ENCODE measurements around the gene CALHM2. TPM values are rescaled to one million over a fixed set of nuclear protein-coding genes. Genes with fewer than 3 reads are reported as not detected.

Gene CALHM2
- total and polyA plus RNA-seq, 2 of the 13 experiments (the other 11 are each of a cell fraction or from before 2014, with no cell fraction given), result 0.15 TPM; not detected in 1

DNA sequence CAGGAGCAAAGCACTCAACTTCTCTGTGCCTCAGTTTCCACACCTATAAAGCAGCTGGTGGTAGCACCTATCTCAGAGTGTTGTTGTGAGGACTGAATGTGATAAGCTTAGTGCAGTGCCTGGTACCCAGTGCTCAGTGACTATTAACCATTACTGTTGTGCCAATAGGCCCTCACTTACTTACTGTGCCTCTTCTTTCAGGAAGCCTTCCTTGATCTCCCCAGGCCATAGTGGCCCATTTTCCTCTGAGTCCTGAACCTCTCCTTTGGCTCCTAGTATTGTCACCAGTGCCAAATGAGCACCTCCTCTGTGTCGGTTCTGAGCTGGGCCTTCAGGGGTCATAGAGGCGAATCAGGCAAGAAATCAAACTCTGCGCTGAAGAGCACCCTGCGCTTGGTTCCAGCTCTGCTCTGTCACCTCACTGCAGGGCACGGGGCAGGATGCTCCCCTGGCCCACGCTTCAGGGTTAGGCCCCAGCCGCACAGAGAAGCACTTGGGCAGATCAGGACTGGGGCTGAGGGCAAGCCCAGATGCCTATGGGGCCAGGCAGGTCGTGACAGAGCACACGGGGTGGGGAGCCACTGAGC is 4.0 kb upstream of the CALHM2 start (continued):
- TF ChIP-seq ZNF674 (CRISPR knock-in tag; IDR thresholded peaks at IDR 0.05; ENCODE audit: low read depth) (no peak), HDAC2 (CRISPR knock-in tag; IDR thresholded peaks at IDR 0.05) (no peak), TOE1 (CRISPR knock-in tag; IDR thresholded peaks at IDR 0.05) (no peak), ZNF205 (CRISPR knock-in tag; IDR thresholded peaks at IDR 0.05) (no peak), HCFC1 (IDR thresholded peaks at IDR 0.05; ENCODE audit: low read depth, low read length) (no peak), ZNF891 (CRISPR knock-in tag; IDR thresholded peaks at IDR 0.05) (no peak)
- TF ChIP-seq, protein P1, sequence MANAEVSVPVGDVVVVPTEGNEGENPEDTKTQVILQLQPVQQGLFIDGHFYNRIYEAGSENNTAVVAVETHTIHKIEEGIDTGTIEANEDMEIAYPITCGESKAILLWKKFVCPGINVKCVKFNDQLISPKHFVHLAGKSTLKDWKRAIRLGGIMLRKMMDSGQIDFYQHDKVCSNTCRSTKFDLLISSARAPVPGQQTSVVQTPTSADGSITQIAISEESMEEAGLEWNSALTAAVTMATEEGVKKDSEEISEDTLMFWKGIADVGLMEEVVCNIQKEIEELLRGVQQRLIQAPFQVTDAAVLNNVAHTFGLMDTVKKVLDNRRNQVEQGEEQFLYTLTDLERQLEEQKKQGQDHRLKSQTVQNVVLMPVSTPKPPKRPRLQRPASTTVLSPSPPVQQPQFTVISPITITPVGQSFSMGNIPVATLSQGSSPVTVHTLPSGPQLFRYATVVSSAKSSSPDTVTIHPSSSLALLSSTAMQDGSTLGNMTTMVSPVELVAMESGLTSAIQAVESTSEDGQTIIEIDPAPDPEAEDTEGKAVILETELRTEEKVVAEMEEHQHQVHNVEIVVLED (CRISPR knock-in tag; IDR thresholded peaks at IDR 0.05; ENCODE audit: borderline replicate concordance), result no peak
- TF ChIP-seq, protein P2, sequence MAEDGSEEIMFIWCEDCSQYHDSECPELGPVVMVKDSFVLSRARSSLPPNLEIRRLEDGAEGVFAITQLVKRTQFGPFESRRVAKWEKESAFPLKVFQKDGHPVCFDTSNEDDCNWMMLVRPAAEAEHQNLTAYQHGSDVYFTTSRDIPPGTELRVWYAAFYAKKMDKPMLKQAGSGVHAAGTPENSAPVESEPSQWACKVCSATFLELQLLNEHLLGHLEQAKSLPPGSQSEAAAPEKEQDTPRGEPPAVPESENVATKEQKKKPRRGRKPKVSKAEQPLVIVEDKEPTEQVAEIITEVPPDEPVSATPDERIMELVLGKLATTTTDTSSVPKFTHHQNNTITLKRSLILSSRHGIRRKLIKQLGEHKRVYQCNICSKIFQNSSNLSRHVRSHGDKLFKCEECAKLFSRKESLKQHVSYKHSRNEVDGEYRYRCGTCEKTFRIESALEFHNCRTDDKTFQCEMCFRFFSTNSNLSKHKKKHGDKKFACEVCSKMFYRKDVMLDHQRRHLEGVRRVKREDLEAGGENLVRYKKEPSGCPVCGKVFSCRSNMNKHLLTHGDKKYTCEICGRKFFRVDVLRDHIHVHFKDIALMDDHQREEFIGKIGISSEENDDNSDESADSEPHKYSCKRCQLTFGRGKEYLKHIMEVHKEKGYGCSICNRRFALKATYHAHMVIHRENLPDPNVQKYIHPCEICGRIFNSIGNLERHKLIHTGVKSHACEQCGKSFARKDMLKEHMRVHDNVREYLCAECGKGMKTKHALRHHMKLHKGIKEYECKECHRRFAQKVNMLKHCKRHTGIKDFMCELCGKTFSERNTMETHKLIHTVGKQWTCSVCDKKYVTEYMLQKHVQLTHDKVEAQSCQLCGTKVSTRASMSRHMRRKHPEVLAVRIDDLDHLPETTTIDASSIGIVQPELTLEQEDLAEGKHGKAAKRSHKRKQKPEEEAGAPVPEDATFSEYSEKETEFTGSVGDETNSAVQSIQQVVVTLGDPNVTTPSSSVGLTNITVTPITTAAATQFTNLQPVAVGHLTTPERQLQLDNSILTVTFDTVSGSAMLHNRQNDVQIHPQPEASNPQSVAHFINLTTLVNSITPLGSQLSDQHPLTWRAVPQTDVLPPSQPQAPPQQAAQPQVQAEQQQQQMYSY (CRISPR knock-in tag; IDR thresholded peaks at IDR 0.05), result no peak
- TF ChIP-seq, protein P3, sequence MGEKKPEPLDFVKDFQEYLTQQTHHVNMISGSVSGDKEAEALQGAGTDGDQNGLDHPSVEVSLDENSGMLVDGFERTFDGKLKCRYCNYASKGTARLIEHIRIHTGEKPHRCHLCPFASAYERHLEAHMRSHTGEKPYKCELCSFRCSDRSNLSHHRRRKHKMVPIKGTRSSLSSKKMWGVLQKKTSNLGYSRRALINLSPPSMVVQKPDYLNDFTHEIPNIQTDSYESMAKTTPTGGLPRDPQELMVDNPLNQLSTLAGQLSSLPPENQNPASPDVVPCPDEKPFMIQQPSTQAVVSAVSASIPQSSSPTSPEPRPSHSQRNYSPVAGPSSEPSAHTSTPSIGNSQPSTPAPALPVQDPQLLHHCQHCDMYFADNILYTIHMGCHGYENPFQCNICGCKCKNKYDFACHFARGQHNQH (CRISPR knock-in tag; IDR thresholded peaks at IDR 0.05), result no peak
- TF ChIP-seq, protein P4, sequence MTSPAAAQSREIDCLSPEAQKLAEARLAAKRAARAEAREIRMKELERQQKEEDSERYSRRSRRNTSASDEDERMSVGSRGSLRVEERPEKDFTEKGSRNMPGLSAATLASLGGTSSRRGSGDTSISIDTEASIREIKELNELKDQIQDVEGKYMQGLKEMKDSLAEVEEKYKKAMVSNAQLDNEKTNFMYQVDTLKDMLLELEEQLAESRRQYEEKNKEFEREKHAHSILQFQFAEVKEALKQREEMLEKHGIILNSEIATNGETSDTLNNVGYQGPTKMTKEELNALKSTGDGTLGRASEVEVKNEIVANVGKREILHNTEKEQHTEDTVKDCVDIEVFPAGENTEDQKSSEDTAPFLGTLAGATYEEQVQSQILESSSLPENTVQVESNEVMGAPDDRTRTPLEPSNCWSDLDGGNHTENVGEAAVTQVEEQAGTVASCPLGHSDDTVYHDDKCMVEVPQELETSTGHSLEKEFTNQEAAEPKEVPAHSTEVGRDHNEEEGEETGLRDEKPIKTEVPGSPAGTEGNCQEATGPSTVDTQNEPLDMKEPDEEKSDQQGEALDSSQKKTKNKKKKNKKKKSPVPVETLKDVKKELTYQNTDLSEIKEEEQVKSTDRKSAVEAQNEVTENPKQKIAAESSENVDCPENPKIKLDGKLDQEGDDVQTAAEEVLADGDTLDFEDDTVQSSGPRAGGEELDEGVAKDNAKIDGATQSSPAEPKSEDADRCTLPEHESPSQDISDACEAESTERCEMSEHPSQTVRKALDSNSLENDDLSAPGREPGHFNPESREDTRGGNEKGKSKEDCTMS (CRISPR knock-in tag; conservative IDR thresholded peaks at IDR 0.05), result no peak
